Loucy (cell line): Measurements from ENCODE around the gene MEF2A.
"Not testable (repeated sequence)": the region's sequence is repeated elsewhere in the genome, so short reads cannot be mapped to it uniquely, and the experiment has no call there.

ENCODE experiments used
- CTCF ChIP-seq: fragments of 200-600 bp; sonication (generic); conservative IDR thresholded peaks from 2 replicates; pipeline ENCODE4 v1.5.1; 2014; ENCODE audit warnings: mild to moderate bottlenecking, antibody characterized with exemption, low read length
- EZH2phosphoT487 ChIP-seq: fragments of 200-600 bp; IDR thresholded peaks from 2 replicates; pipeline ENCODE4 v1.6.1; 2018; ENCODE audit warnings: antibody characterized with exemption, mild to moderate bottlenecking, moderate library complexity, borderline replicate concordance

GRCh38 chr15:99519366-99519765 is 46.4 kb upstream of the MEF2A start:
- not testable (repeated sequence) for TF ChIP-seq CTCF, EZH2phosphoT487
